GM08714 (cell line): Measurements from ENCODE around the gene NFKB1.

Experiments used
- H3K4me3 ChIP-seq: fragments of 200-500 bp; sonication (Bioruptor generic); 2 replicates; pipeline ENCODE4 v1.5.1; 2014; ENCODE audit warnings: mild to moderate bottlenecking, low read length, inconsistent platforms
- ZNF274 ChIP-seq: IDR thresholded peaks from 2 replicates; pipeline ENCODE4 v1.6.1; 2012; ENCODE audit warnings: mild to moderate bottlenecking, low read depth, low read length

NFKB1 gene

DNA sequence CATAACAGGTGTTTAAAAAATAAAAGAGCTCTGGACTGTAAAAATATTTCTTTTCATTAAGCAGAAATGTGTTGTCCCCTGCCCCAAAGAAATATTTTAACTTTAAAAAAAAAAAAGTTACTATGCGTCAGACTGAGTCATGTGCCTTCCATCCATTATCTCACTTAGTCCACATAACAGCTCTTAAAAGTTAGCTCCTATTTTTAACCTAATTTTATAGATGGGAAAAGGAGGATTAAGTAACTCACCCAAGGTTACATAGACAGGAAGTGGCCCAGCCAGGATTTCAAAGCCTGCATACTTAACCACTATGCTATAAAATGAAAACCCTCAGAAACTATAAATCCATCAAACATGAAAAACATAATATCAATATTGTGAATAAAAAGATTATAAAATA lies 161.9 kb downstream of the NFKB1 start:
- TF ChIP-seq ZNF274: no peak
- no peak overlapping the region for H3K4me3 ChIP-seq

GRCh38 chr4:102665527-102665926 lies 164.4 kb downstream of the NFKB1 start:
- H3K4me3 ChIP-seq: no peak overlapping the region
- no peak for TF ChIP-seq ZNF274
